Lower leg skin (tissue), 4 donors: ENCODE data around the gene FBXL3. TPM values are rescaled to one million over a fixed set of nuclear protein-coding genes. Genes with fewer than 3 reads are reported as not detected.
"Not testable (repeated sequence)": the region's sequence is repeated elsewhere in the genome, so short reads cannot be mapped to it uniquely, and the experiment has no call there.

Experiments
- DNase-seq, 2 donors: peaks; one replicate each; pipeline ENCODE4 v3.0.0-alpha.2; 2019; ENCODE audit warnings: low spot score in 2 of 2
- H3K4me3 ChIP-seq: fragments of 200-600 bp; sonication (generic); 2 replicates; pipeline ENCODE4 v1.5.1; 2017; ENCODE audit warnings: mild to moderate bottlenecking, low read depth; ENCODE audit not compliant: poor library complexity, severe bottlenecking
- POLR2A ChIP-seq, 2 donors: fragments of 450-650 bp; IDR thresholded peaks; one replicate each; pipeline ENCODE4 v1.6.1; 2016 to 2017; ENCODE audit warnings: antibody characterized with exemption in 2 of 2, mild to moderate bottlenecking in 1 of 2, moderate library complexity in 1 of 2
- WGBS, 2 donors: methylation state at CpG; one replicate each; pipeline ENCODE4 v1.1.5; 2018; 5-methylcytosine and 5-hydroxymethylcytosine counted together
- intact Hi-C: fragments of 100-400 bp; cut with DNase I; formaldehyde crosslinking; loops from one replicate; pipeline ENCODE4 v1.15.0; 2023; ENCODE audit warnings: low total_unique reads
- total RNA-seq, 4 donors: library from RNA; depleted of rRNA; stranded (reverse); fragments of >200 nt; gene quantifications; one replicate each; pipeline ENCODE4 v1.1.0, GENCODE V29; 2016
- TF ChIP-seq, protein P1 (sequence below), 3 donors: fragments of 450-650 bp; IDR thresholded peaks; one replicate each; pipeline ENCODE4 v1.5.1; 2016; ENCODE audit warnings: antibody characterized with exemption in 3 of 3, mild to moderate bottlenecking in 3 of 3, moderate library complexity in 2 of 3

The FBXL3 gene
- total RNA-seq, 4 donors from 2014 or later = 82.1 to 114 (median 110) TPM

DNA sequence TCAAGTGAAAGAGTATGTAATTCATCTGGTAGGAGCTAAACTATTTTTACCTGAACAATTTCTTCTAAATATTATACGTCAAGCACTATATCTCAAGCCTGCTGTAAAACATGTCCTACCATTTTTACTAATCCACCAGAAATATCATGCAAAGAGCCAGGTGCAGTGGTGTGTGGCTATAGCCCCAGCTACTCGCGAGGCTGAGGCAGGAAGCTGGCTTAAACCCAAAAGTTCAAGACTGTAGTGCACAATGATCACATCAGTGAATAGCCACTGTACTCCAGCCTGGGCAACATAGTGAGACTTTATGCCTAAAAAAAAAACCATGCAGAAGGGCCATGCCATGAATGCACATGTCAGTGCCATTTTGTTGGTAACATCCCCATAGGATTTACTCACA is 55.7 kb downstream of the FBXL3 start:
- WGBS, 2 donors = 78 to 80% methylated on average over 3 of the region's 3 CpGs
- no peak for TF ChIP-seq POLR2A (IDR thresholded peaks at IDR 0.05)
- TF ChIP-seq, protein P1, sequence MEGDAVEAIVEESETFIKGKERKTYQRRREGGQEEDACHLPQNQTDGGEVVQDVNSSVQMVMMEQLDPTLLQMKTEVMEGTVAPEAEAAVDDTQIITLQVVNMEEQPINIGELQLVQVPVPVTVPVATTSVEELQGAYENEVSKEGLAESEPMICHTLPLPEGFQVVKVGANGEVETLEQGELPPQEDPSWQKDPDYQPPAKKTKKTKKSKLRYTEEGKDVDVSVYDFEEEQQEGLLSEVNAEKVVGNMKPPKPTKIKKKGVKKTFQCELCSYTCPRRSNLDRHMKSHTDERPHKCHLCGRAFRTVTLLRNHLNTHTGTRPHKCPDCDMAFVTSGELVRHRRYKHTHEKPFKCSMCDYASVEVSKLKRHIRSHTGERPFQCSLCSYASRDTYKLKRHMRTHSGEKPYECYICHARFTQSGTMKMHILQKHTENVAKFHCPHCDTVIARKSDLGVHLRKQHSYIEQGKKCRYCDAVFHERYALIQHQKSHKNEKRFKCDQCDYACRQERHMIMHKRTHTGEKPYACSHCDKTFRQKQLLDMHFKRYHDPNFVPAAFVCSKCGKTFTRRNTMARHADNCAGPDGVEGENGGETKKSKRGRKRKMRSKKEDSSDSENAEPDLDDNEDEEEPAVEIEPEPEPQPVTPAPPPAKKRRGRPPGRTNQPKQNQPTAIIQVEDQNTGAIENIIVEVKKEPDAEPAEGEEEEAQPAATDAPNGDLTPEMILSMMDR (IDR thresholded peaks at IDR 0.05) = no peak
- no peak for DNase-seq
- H3K4me3 ChIP-seq = no peak overlapping the region
- intact Hi-C loops = loop anchor here (10.0 kb wide), 1 partner anchor 1106 kb away; no protein-coding TSS in a partner anchor

DNA sequence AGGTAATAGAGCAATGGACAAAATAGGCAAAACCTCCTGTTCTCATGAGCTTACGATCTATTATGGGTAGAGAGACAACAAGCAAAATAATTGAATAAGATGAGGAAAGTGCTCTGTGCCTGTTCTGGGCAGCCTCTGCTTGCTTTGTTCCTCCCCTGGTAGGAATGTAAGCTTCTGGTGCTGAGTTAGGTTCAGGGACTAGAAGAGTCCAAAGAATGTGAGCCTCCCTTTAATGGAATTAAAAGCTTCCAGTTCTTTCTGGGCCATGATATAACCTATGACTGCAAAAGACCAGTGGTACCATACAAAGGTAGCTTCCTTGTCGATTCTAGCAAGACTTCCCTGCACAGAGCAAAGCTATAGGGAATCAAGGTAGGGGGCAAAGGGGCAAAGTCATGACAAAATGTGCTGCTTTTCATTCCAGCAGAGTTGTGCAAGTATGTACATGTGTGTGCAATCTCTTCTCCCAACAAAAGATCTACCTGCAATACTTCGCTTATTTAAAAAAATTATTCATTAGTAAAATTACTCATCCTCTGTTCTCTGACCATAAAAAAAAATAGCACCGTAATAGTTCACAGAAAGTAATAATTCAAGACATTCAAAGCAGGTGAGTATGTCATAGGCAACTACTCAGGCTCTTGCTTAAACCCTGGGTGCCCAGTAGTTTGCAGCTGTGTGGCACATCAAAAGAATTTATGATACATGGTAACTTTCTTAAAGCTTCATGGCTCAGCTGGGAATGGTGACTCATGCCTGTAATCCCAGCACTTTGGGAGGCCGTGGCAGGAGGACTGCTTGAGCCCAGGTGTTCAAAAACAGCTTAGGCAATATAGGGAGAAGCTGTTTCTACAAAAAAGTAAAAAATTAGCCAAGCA is 57.2 kb downstream of the FBXL3 start:
- WGBS, 2 donors = 57 to 60% methylated on average over 5 of the region's 5 CpGs
- no peak for DNase-seq
- no peak overlapping the region for H3K4me3 ChIP-seq
- intact Hi-C loops = loop anchor here (10.0 kb wide), 1 partner anchor 1105 kb away; no protein-coding TSS in a partner anchor
- TF ChIP-seq POLR2A (IDR thresholded peaks at IDR 0.05) = no peak
- TF ChIP-seq, protein P1 (IDR thresholded peaks at IDR 0.05) = no peak

DNA sequence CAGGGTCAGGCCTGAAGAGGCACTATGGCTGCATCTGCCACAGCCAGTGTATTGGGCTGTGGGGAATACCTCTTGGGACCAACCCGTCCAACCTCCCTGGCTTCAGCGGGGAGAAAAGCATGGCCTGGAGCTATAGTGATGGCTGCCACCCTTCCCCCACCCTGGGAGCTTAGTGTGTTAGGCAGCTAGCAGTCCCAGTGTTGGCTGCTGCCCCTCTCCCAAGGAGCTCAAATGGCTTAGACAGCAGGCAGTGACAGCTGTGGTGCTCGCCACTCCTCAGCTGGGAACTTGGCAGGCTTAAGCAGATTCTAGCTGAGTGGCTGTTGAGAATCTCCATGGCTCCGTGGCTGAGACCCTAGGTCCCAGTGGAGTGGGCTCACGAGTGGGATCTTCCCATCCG is 58.9 kb downstream of the FBXL3 start:
- WGBS, 2 donors = 73 to 88% methylated on average over 6 of the region's 6 CpGs
- H3K4me3 ChIP-seq = no peak overlapping the region
- intact Hi-C loops = no loop called here
- TF ChIP-seq, protein P1 (IDR thresholded peaks at IDR 0.05) = no peak
- TF ChIP-seq POLR2A (IDR thresholded peaks at IDR 0.05) = no peak
- no peak for DNase-seq

DNA sequence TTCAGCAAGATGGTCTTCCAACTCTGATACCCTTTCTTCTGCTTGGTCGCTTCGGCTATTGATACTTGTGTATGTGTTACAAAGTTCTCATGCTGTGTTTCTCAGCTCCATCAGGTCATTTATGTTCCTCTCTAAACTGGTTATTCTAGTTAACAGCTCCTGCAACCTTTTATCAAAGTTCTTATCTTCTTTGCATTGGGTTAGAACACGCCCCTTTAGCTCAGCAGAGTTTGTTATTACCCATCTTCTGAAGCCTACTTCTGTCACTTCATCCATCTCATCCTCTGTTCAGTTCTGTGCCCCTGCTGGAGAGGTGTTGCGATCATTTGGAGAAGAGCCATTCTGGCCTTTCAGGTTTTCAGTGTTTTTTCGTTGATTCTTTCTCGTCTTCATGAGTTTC is 59.9 kb downstream of the FBXL3 start:
- TF ChIP-seq, protein P1 (IDR thresholded peaks at IDR 0.05) = no peak
- TF ChIP-seq POLR2A (IDR thresholded peaks at IDR 0.05) = no peak
- intact Hi-C loops = no loop called here
- WGBS, 2 donors = 85% methylated on average over 6 of the region's 6 CpGs
- H3K4me3 ChIP-seq = no peak overlapping the region
- no peak for DNase-seq

DNA sequence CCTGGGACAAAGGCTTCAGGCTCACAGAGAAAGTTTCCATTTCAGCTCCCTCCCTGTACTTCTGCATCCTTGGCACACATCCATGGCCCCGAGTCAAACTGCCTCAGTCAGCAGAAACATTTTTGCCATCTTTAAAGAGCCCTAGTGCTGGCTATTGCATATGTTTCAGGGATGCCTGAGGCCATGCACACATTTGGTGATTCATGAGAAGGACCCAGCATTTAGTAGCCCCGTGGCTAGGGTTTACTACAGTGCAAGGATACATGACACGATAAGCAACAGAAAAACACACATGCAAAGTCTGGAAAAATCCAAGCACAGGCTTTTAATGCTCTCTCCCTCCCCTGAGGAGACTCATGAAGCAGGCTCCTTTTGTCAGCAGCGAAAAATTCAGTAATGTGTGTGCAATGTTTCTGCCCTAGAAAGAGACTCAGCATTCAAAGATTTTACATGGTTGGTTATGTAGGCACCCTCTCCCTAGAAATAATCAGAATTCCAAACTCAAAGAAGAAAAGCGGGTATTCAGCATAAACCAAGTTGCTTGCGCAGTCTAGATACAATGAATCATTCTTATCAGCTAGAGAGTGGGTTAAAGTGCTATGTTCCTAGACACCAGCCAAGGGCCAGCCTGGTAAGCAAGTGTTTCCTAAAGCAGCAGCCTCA is 61.1 kb downstream of the FBXL3 start:
- WGBS, 2 donors = 34 to 44% methylated on average over 6 of the region's 6 CpGs
- TF ChIP-seq POLR2A (IDR thresholded peaks at IDR 0.05) = no peak
- TF ChIP-seq, protein P1 (IDR thresholded peaks at IDR 0.05) = no peak
- no peak overlapping the region for H3K4me3 ChIP-seq
- intact Hi-C loops = no loop called here
- DNase-seq = peak in 1 of 2 donors; percentile 31

DNA sequence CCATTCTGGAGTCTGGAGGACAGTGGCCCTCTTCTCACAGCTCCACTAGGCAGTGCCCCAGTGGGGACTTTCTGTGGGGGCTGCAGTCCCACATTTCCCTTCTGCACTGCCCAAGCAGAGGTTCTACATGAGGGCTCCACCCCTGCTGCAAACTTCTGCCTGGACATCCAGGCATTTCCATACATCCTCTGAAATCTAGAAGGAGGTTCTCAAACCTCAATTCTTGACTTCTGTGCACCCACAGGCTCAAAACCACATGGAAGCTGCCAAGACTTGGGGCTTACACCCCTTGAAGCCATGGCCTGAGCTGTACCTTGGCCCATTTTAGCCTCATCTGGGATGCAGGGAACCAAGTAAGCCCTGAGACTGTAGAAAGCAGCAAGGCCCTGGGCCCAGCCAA is 67.2 kb downstream of the FBXL3 start:
- intact Hi-C loops = loop anchor here (5.0 kb wide), 1 partner anchor 1168 kb away; no protein-coding TSS in a partner anchor
- not testable (repeated sequence) for H3K4me3 ChIP-seq, DNase-seq
